HG02623 (cell line): ENCODE results near the gene MST1R.
A peak's percentile ranks its signal among the peaks of the same experiment; 100 is the strongest.

Experiments
- ATAC-seq: cut with Tn5 transposase; IDR thresholded peaks from one replicate; pipeline ENCODE4 v1.9.1; 2021; ENCODE audit warnings: moderate library complexity; ENCODE audit not compliant: unreplicated experiment

MST1R gene

GRCh38 chr3:49879721-49880120 is 24.0 kb downstream of the MST1R start:
- no peak for ATAC-seq

GRCh38 chr3:49878686-49879085 is 25.0 kb downstream of the MST1R start:
- ATAC-seq = no peak

GRCh38 chr3:49877716-49878115 is 26.0 kb downstream of the MST1R start:
- no peak for ATAC-seq

GRCh38 chr3:49876567-49876966 is 27.1 kb downstream of the MST1R start:
- no peak for ATAC-seq

GRCh38 chr3:49873623-49874022 is 30.1 kb downstream of the MST1R start:
- no peak for ATAC-seq

- no peak for ATAC-seq
Measured at GRCh38 chr3:49872801-49873281, 30.8 kb downstream of the MST1R start.

- no peak for ATAC-seq
Measured at GRCh38 chr3:49871531-49872153, 32.0 kb downstream of the MST1R start.

GRCh38 chr3:49869525-49870126 is 34.0 kb downstream of the MST1R start, which contains the start of gene CAMKV:
Gene CAMKV (minus strand): TSS chr3:49869906. CDS start chr3:49862388, 7,518 bp downstream.
- no peak for ATAC-seq

- no peak for ATAC-seq
Measured at GRCh38 chr3:49868862-49869466, 34.7 kb downstream of the MST1R start.

GRCh38 chr3:49867871-49868321 is 35.8 kb downstream of the MST1R start:
- ATAC-seq = no peak

GRCh38 chr3:49867400-49867799 is 36.3 kb downstream of the MST1R start:
- ATAC-seq = no peak

- no peak for ATAC-seq
Measured at GRCh38 chr3:49865198-49865784, 38.4 kb downstream of the MST1R start.

- ATAC-seq = no peak
Measured at GRCh38 chr3:49864505-49864904, 39.2 kb downstream of the MST1R start.

GRCh38 chr3:49859576-49860305 is 43.9 kb downstream of the MST1R start:
- no peak for ATAC-seq

GRCh38 chr3:49856181-49857005 is 47.3 kb downstream of the MST1R start, which contains the start of gene TRAIP:
Gene TRAIP (minus strand): TSS chr3:49856564. CDS start chr3:49856453, 111 bp downstream.
- peak; percentile 88 for ATAC-seq

- ATAC-seq = no peak
Measured at GRCh38 chr3:49855662-49856061, 48.0 kb downstream of the MST1R start.

GRCh38 chr3:49845694-49846093 is 58.0 kb downstream of the MST1R start:
- ATAC-seq = no peak

- ATAC-seq = no peak
Measured at GRCh38 chr3:49844464-49845183, 59.0 kb downstream of the MST1R start.

GRCh38 chr3:49842843-49843517 is 60.7 kb downstream of the MST1R start:
- ATAC-seq = no peak
